Measurements from ENCODE around the gene SPATS2.
"Not testable (repeated sequence)": the region's sequence is repeated elsewhere in the genome, so short reads cannot be mapped to it uniquely, and the experiment has no call there.

SPATS2 gene

GRCh38 chr12:49414364-49414763 is 47.1 kb downstream of the SPATS2 start:
- DNase-seq, result no peak

- no peak for DNase-seq
These were observed 48.3 kb downstream of the SPATS2 start for GRCh38 chr12:49415521-49415970.

- DNase-seq, result no peak
These were observed 49.6 kb downstream of the SPATS2 start for GRCh38 chr12:49416892-49417291.

- DNase-seq, result no peak
These were observed 50.3 kb downstream of the SPATS2 start for GRCh38 chr12:49417558-49417957.

- no peak for DNase-seq
These were observed 53.3 kb downstream of the SPATS2 start for GRCh38 chr12:49420556-49420955.

- DNase-seq, result no peak
These were observed 54.9 kb downstream of the SPATS2 start for GRCh38 chr12:49422114-49422513.

- peak; percentile 39 for DNase-seq
These were observed 61.5 kb downstream of the SPATS2 start for GRCh38 chr12:49428793-49429192.

GRCh38 chr12:49432616-49433015 is 65.4 kb downstream of the SPATS2 start:
- no peak for DNase-seq

- not testable (repeated sequence) for DNase-seq
These were observed 69.5 kb downstream of the SPATS2 start for GRCh38 chr12:49436799-49437198.

GRCh38 chr12:49439042-49439441 is 71.8 kb downstream of the SPATS2 start:
- no peak for DNase-seq

GRCh38 chr12:49440035-49440434 is 72.8 kb downstream of the SPATS2 start:
- DNase-seq, result no peak

GRCh38 chr12:49442915-49443314 is 75.7 kb downstream of the SPATS2 start:
- DNase-seq, result no peak

- DNase-seq, result no peak
These were observed 79.3 kb downstream of the SPATS2 start for GRCh38 chr12:49446571-49446970.

- DNase-seq, result no peak
These were observed 81.6 kb downstream of the SPATS2 start for GRCh38 chr12:49448858-49449257.

GRCh38 chr12:49451468-49452259 is 84.4 kb downstream of the SPATS2 start:
- no peak for DNase-seq

- DNase-seq, result no peak
These were observed 88.2 kb downstream of the SPATS2 start for GRCh38 chr12:49455501-49455900.

- no peak for DNase-seq
These were observed 88.9 kb downstream of the SPATS2 start for GRCh38 chr12:49456131-49456679.

GRCh38 chr12:49458816-49459215 is 91.6 kb downstream of the SPATS2 start:
- no peak for DNase-seq

GRCh38 chr12:49461221-49461620 is 94.0 kb downstream of the SPATS2 start:
- no peak for DNase-seq

GRCh38 chr12:49462083-49462744 is 95.0 kb downstream of the SPATS2 start:
- no peak for DNase-seq

- DNase-seq, result no peak
These were observed 97.9 kb downstream of the SPATS2 start for GRCh38 chr12:49465132-49465531.

GRCh38 chr12:49470986-49471385 is 103.7 kb downstream of the SPATS2 start:
- no peak for DNase-seq

- no peak for DNase-seq
These were observed 104.3 kb downstream of the SPATS2 start for GRCh38 chr12:49471557-49471956.

- DNase-seq, result no peak
These were observed 108.8 kb downstream of the SPATS2 start for GRCh38 chr12:49476091-49476490.
